ENCODE measurements around the gene COQ8B.

COQ8B gene

GRCh38 chr19:40690050-40690692 lies 26.5 kb downstream of the COQ8B start, which contains the start of gene NUMBL:
Gene NUMBL, minus strand, starts transcription at chr19:40690651. Its CDS starts 168 bp downstream, at chr19:40690483.
- DNase-seq = no peak

- DNase-seq = no peak
These were observed 27.2 kb downstream of the COQ8B start for GRCh38 chr19:40689339-40690049.

- DNase-seq = no peak
These were observed 27.7 kb downstream of the COQ8B start for GRCh38 chr19:40688987-40689338.

GRCh38 chr19:40688309-40688708 lies 28.4 kb downstream of the COQ8B start:
- DNase-seq = no peak

GRCh38 chr19:40687525-40688016 lies 29.1 kb downstream of the COQ8B start:
- no peak for DNase-seq

GRCh38 chr19:40686882-40687524 lies 29.7 kb downstream of the COQ8B start:
- no peak for DNase-seq

GRCh38 chr19:40685563-40685962 lies 31.1 kb downstream of the COQ8B start:
- DNase-seq = no peak

GRCh38 chr19:40685016-40685526 lies 31.6 kb downstream of the COQ8B start:
- DNase-seq = no peak

GRCh38 chr19:40684280-40684679 lies 32.4 kb downstream of the COQ8B start:
- DNase-seq = no peak

GRCh38 chr19:40683437-40683836 lies 33.2 kb downstream of the COQ8B start:
- no peak for DNase-seq

- no peak for DNase-seq
These were observed 34.2 kb downstream of the COQ8B start for GRCh38 chr19:40682431-40682964.

- DNase-seq = no peak
These were observed 35.6 kb downstream of the COQ8B start for GRCh38 chr19:40681039-40681438.

- DNase-seq = no peak
These were observed 39.5 kb downstream of the COQ8B start for GRCh38 chr19:40677156-40677555.

GRCh38 chr19:40674291-40674690 lies 42.4 kb downstream of the COQ8B start:
- DNase-seq = no peak

GRCh38 chr19:40673397-40673796 lies 43.3 kb downstream of the COQ8B start:
- DNase-seq = no peak

GRCh38 chr19:40672573-40673299 lies 44.0 kb downstream of the COQ8B start:
- no peak for DNase-seq

- no peak for DNase-seq
These were observed 44.6 kb downstream of the COQ8B start for GRCh38 chr19:40672038-40672437.

GRCh38 chr19:40671404-40671803 lies 45.3 kb downstream of the COQ8B start:
- no peak for DNase-seq

GRCh38 chr19:40668991-40669614 lies 47.6 kb downstream of the COQ8B start:
- DNase-seq = no peak

GRCh38 chr19:40667602-40668001 lies 49.1 kb downstream of the COQ8B start:
- DNase-seq = no peak

- DNase-seq = no peak
These were observed 49.8 kb downstream of the COQ8B start for GRCh38 chr19:40666803-40667438.
